ENCODE measurements around the gene UBR4.

UBR4 gene

DNA sequence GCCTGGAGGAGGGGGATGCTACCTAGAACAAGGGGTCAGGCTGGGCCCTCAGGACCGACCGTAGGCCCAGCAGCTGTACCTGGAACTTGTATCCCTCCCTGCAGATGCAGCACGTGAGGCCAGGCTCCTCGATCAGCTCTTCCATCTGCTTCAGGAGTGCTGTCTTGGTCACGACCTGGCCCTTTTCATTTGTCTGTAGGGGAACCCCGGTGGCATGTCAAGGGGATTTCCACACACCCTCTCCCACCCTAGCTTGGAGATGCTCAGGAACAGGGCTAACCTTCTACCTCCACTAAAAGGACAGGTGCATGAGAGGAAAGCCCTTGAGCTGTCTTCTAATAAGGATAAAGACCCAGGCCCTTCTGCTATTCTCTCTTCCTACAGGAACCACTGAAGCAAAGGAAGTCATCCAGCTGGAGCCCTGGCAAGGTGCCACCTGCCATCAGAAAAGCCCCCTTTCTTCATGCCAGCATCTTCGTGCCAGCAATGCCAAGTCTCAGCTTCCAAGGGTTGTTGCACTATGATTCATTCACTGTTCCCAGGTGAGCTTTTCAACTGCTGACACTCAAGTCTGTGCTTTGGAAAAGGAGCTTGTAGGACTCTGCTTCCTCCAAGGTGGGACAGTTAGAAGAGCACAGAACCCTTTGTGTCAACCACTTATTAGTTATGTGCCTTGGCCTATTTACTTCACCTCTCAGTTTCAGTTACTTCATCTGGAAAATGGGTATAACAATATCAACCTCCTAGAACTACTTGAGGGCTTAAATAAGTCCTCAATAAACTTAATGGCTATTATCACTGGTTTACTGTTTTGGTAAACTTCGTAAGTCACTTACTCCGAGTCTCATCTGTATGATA lies 122.1 kb downstream of the UBR4 start:
- no peak for DNase-seq

- no peak for DNase-seq
Observed at GRCh38 chr1:19087017-19087736, 122.9 kb downstream of the UBR4 start.

DNA sequence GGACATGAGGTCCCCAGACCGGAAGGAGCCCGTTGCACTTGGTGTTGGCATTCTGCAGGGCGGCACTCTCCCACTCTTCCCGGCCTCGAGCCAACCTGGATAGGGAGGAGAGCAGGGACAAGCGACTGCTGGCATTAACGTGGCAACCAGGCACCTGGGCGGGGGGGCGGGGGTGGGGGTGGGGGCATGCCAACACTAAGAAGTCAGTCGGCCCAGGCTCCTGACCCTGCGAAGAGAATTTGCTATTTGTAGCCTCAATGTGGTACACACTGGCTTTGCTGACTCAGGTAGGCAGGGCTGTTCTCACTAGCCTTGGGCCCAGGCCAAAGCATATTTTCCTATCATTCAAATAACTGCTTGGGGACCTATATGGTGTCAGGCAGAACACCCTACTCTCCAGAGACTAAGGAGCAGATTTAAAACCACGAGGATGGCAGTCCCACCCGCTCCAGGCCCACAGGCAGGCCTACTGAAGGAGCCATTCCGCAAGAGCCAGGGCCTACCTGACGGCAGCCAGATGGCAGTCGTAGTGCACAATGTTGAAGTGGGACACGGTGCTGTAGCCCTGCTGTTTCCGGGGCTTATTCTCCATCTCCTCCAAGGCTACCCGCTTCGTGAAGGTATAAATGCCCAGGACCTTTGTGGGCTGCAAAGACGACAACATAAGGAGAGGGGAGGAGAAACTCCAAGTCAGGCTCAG lies 123.7 kb downstream of the UBR4 start:
- DNase-seq: no peak

GRCh38 chr1:19084206-19084738 lies 125.8 kb downstream of the UBR4 start:
- no peak for DNase-seq

- DNase-seq: no peak
Observed at GRCh38 chr1:19083081-19083480, 127.0 kb downstream of the UBR4 start.

GRCh38 chr1:19081218-19081893 lies 128.7 kb downstream of the UBR4 start:
- no peak for DNase-seq

DNA sequence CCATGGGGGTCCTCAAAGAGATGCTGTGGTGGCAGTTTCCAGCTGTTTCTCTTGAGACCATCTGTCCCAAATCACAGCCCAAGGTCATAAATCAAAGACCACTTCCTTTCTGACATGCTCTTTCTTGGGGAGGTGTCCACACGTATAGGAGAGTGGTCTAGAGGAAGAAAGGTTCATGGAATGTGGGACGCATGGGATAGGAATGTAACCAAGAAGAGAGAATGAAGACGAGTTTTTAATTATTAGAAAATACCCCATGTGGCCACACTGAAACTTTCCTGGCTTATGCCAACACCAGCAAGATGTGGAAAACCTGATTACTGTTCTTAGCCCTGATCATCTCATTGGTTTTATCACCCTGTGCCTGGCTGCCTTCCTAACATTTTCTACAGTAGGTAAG lies 129.3 kb downstream of the UBR4 start:
- DNase-seq: no peak

DNA sequence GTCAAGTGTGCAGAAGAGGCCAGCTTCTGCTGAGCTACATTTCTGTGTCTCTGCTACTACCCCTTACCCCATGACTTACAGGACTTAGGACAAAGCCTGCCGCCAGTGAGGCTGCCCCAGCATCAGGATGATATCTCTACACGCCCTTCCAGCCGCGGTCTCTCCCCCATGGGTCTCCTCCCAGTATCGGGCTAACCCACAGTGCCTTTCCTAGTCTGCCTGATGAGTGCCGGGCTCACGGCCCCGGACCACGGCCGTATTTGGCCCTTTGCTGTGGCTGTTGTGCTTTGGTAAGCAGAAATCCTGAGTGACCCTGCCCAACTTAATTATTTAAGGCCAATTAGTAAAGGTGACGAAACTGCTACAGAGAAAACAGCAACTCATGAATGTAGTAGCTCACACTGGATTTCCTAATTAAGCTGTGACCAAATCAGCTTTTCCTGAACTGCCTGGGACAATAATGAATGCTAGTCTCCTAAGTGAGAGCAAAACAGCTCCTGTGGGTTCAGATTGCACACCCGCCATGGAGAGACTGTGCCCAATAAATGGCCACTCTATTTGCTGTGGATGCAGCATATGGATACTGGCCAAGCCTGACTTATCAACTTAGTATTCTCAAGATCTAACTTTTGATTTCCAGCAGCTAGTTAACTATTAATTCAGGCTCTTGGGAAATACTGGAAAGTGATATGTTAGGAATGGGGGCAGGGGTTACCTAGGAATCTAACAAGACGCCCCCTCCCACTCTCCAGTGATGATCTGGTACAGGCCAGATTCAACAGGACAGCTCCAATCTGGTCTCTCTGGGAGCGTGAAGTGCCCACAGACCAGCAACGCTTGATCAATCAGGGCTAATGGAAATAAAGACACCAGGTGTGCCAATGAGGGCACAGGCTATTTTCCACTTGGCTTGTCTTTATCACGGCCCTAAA lies 130.3 kb downstream of the UBR4 start:
- no peak for DNase-seq

GRCh38 chr1:19078536-19078935 lies 131.5 kb downstream of the UBR4 start:
- no peak for DNase-seq

GRCh38 chr1:19076841-19077616 lies 133.0 kb downstream of the UBR4 start:
- no peak for DNase-seq

GRCh38 chr1:19074902-19075721 lies 135.0 kb downstream of the UBR4 start:
- no peak for DNase-seq

- DNase-seq: no peak
Observed at GRCh38 chr1:19074361-19074901, 135.6 kb downstream of the UBR4 start.

GRCh38 chr1:19073311-19074186 lies 136.5 kb downstream of the UBR4 start:
- DNase-seq: no peak

DNA sequence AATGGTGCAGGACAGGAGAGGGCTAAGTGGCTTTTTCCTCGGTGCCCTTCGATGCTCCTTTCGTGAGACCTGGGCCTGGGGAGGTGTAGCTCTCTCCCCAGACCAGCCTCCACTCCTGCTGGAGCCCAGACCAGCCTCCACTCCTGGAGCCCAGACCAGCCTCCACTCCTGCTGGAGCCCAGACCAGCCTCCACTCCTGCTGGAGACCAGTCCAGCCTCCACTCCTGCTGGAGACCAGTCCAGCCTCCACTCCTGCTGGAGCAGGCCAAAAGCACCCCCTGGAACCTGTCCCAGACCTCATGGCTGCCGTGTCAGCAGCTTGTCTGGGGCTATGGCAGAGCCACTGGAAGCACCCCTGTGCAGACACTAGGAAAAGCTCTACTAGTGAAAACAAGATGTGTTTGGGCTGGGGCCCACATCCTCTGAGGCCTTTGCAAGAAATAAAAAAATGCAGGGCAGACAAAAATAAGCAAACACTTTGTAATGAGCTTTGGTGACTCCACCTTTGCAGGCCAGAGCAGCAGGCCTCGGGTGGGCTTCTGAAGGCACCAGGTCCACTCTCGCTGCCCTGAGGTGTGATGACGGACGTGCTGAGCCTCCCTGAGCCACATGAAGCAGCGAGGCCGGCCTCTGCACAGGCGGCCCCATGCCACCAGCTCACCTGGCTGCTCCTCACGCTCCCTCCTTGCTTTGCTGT lies 137.6 kb downstream of the UBR4 start:
- DNase-seq: no peak

DNA sequence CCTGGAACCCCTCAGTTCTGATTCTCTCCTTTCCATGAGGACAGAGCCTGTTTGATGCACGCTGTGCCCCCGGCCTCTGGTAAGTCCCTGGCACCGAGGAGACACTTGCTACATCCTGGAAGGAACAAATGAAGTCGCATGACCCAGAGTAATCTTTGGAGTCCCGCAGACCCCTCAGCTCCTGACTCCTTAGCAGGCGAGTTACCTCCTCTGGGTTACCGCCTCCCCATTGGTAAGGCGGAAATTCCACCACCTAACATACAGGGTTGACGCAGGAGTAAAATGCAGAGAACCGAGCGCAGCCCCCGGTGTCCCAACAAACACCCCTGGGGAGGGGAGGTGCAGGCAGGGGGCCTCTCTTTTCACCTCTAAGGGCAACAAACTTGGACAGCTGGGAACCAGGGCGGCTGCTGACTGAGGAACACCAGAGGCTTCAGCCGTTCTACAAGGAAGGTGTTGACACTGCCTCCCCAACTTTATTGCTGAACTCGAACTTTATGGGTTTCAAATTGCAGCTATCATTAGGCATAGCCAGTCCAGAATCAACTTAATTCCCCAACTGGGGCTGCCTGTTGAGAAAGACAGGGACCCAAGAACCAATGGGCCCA lies 138.3 kb downstream of the UBR4 start:
- no peak for DNase-seq

DNA sequence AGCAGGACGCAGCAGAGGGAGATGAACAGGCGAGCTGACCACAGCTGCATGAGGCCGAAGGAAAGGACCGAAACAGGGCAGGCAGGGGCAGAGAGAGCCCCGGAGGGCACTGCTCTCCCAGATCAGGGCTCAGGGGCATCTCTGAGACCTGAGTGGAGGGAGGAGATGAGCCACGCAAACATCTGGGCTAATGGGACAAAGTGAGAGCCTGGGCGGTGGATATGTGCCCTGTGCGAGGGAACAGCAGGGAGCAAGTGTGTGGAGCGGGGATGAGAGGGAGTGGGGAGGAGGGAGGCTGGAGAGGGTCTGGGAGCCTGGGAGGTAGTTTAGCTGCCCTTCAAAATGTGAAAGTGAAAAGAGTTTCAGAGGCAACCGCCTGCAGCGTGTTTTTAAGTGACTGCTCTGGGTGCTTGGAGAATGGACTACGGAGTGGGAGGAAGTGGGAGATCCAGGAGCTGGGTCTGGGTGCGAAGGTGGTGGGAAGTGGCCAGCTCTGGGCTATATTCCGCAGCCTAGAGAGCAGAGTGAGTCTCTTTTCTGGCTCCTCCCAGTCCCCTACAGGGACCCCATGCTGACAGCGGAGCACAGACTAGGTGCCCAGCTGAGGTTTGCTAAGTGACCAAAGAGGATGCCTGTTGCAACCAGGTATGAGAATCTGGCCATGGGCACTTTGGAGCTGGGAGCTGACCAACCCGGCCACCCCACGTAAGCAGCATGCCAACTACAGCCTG lies 139.0 kb downstream of the UBR4 start:
- no peak for DNase-seq

GRCh38 chr1:19070197-19070651 lies 139.8 kb downstream of the UBR4 start:
- no peak for DNase-seq
